Endothelial cell of hepatic sinusoid (primary cell): ENCODE measurements around the gene MAP3K4.

Experiments used
- in situ Hi-C: cut with HindIII; loops from 2 replicates; pipeline ENCODE4 v1.10.0; 2017; ENCODE audit warnings: low sequenced_read_pairs

MAP3K4 gene

GRCh38 chr6:161035182-161035980, 43.8 kb downstream of the MAP3K4 start:
- in situ Hi-C loops, result no loop called here

- in situ Hi-C loops, result no loop called here
These were observed 44.4 kb downstream of the MAP3K4 start for GRCh38 chr6:161035981-161036263.

- in situ Hi-C loops, result no loop called here
These were observed 46.3 kb downstream of the MAP3K4 start for GRCh38 chr6:161037873-161038228.

GRCh38 chr6:161038229-161039031, 46.9 kb downstream of the MAP3K4 start:
- in situ Hi-C loops, result no loop called here

GRCh38 chr6:161041274-161041673, 49.7 kb downstream of the MAP3K4 start:
- in situ Hi-C loops, result loop anchor here (10.0 kb wide), 1 partner anchor 174 kb away; no protein-coding TSS in a partner anchor

- in situ Hi-C loops, result loop anchor here (10.0 kb wide), 1 partner anchor 170 kb away; no protein-coding TSS in a partner anchor
These were observed 52.8 kb downstream of the MAP3K4 start for GRCh38 chr6:161044335-161044734.

- in situ Hi-C loops, result loop anchor here (10.0 kb wide), 1 partner anchor 166 kb away; no protein-coding TSS in a partner anchor
These were observed 57.1 kb downstream of the MAP3K4 start for GRCh38 chr6:161048641-161049040.

GRCh38 chr6:161050134-161050765, 58.7 kb downstream of the MAP3K4 start:
- in situ Hi-C loops, result no loop called here

- in situ Hi-C loops, result no loop called here
These were observed 61.5 kb downstream of the MAP3K4 start for GRCh38 chr6:161053103-161053502.

GRCh38 chr6:161054876-161055275, 63.3 kb downstream of the MAP3K4 start:
- in situ Hi-C loops, result no loop called here

GRCh38 chr6:161056451-161056850, 64.9 kb downstream of the MAP3K4 start:
- in situ Hi-C loops, result no loop called here

- in situ Hi-C loops, result no loop called here
These were observed 65.8 kb downstream of the MAP3K4 start for GRCh38 chr6:161057103-161058091.

GRCh38 chr6:161058741-161059140, 67.2 kb downstream of the MAP3K4 start:
- in situ Hi-C loops, result no loop called here

- in situ Hi-C loops, result no loop called here
These were observed 70.0 kb downstream of the MAP3K4 start for GRCh38 chr6:161061576-161061975.

- in situ Hi-C loops, result no loop called here
These were observed 73.3 kb downstream of the MAP3K4 start for GRCh38 chr6:161064915-161065314.

- in situ Hi-C loops, result no loop called here
These were observed 74.9 kb downstream of the MAP3K4 start for GRCh38 chr6:161066511-161066910.

GRCh38 chr6:161067749-161068148, 76.2 kb downstream of the MAP3K4 start:
- in situ Hi-C loops, result no loop called here

GRCh38 chr6:161068321-161068741, 76.8 kb downstream of the MAP3K4 start:
- in situ Hi-C loops, result no loop called here

GRCh38 chr6:161073930-161074329, 82.4 kb downstream of the MAP3K4 start:
- in situ Hi-C loops, result no loop called here

GRCh38 chr6:161074496-161075121, 83.0 kb downstream of the MAP3K4 start:
- in situ Hi-C loops, result no loop called here
